HG02571 (cell line): Measurements from ENCODE around the gene CDC42SE2.
"Not testable (repeated sequence)": the region's sequence is repeated elsewhere in the genome, so short reads cannot be mapped to it uniquely, and the experiment has no call there.

Source experiments
- ATAC-seq: cut with Tn5 transposase; IDR thresholded peaks from one replicate; pipeline ENCODE4 v1.9.1; 2021; ENCODE audit warnings: mild to moderate bottlenecking, moderate library complexity; ENCODE audit not compliant: unreplicated experiment

The CDC42SE2 gene

GRCh38 chr5:131277447-131277846 is 13.6 kb downstream of the CDC42SE2 start:
- ATAC-seq: no peak

DNA sequence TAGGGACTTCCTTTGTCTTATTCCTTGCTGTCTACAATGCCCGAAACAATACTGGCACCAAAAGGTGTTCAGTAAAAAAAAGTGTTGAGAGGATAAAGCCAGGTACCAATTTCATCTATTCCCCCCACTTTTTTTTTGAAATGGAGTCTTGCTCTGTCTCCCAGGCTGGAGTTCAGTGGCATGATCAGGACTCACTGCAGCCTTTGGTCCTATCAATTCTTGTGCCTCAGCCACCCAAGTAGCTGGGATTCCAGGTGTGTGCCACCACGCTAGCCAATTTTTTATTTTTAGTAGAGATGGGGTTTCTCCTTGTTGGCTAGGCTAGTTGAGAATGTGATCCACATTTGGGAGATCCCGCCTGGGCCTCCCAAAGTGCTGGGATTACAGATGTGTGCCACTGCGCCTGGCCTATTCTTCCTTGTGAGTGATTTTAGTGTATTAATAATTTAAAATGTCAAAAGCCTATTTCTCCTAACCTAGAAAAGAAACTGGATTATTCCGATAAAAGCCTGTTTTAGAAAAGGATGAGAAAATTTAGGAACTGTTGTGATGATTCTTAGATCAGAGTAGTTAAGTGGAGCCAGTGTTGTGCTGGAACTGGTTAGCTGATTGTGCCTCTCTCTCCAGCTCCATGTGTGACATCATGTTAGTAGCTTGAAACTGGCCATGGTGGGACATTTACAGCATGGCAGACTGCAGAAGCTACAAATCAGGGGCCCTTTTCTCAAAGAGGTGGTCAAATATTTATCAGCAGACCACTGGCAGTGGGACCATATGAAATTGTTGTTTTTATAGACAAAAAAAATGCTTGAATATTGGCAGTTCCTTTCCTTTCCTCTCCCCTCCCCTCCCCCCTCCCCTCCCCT is 14.3 kb downstream of the CDC42SE2 start:
- ATAC-seq: no peak

DNA sequence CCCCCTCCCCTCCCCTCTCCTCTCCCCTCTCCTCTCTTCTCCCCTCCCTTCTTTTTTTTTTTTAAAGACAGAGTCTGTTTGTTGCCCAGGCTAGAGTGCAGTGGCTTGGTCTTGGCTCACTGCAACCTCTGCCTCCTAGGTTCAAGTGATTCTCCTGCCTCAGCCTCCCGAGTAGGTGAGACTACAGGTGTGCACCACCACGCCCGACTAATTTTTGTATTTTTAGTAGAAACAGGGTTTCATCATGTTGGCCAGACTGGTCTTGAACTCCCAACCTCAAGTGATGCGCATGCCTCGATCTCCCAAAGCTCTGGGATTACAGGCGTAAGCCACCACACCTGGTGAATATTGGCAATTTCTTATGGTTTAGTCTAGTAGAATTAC is 14.9 kb downstream of the CDC42SE2 start:
- ATAC-seq: not testable (repeated sequence)

DNA sequence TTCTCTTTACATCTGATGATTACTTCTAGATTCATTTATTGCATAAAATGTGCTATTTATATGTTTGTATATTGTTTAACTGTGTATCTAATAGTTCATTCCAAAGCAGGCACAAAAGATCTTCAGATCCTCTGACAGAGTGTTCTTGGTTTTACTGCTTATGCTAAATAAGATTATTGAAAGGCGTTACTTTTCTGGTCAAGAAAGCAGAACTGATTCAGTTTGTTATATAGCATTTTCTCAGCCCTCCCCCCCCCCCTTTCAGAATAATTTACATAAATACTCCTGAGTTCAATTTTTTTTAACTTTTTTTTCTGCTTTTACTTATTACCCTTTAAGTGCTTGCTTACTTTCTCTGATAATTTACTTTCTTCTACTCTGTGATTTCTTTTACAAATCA is 15.4 kb downstream of the CDC42SE2 start:
- no peak for ATAC-seq

GRCh38 chr5:131280417-131280816 is 16.6 kb downstream of the CDC42SE2 start:
- no peak for ATAC-seq

DNA sequence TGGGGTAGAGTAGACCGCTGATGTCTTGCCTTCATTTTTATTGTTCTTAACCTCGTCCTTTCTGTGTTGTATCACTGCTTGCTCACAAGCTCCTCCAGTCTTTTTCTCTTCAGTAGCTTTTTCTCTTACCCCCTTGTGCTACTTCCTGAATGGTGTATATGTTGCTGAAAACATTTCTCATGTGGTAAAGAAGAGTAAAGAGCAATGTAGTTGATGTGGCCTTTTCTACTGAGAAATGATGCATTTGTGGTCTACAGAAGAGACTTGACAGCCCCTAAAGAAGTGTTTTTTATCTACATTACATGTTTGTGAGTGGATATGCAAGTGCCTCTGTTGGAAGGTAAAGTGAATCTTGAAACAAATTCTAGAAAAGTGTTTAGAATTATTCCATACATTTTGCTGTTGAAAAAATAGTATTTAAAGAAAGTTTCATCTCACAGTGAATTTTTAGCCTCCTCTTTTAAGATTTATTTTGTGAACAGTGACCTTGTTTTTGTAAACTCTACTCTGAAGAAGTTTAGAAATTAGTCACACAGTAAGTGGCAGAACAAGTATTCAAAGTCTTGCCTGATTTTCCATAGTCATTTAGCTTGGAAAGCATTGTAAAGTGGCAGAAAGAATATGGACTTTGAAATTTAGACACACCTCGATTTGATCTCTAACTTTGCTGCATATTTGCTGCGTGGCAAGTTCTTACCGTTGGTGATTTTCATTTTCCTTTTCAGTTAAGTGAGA is 17.4 kb downstream of the CDC42SE2 start:
- ATAC-seq: no peak

DNA sequence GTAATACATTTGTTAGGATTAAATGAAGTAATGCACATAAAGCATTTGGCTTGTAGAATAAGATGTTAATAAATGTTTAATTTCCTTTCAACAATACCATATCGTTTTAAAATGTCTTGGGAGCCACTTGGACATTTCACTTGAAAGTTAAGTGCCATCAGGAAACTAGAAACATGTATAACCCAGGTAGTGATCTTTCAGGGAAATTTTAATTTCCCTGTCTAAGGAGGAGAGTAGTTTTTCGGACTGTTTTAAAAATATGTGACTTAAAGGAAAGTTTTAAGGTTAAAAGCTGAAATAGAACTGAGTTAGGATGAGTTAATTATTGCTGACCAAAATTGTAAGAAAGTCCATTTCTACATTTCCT is 18.0 kb downstream of the CDC42SE2 start:
- no peak for ATAC-seq

- no peak for ATAC-seq
Measured at GRCh38 chr5:131282235-131282634, 18.4 kb downstream of the CDC42SE2 start.

- no peak for ATAC-seq
Measured at GRCh38 chr5:131285703-131286399, 22.0 kb downstream of the CDC42SE2 start.

GRCh38 chr5:131286400-131286715 is 22.5 kb downstream of the CDC42SE2 start:
- no peak for ATAC-seq

GRCh38 chr5:131288328-131288727 is 24.5 kb downstream of the CDC42SE2 start:
- ATAC-seq: no peak

DNA sequence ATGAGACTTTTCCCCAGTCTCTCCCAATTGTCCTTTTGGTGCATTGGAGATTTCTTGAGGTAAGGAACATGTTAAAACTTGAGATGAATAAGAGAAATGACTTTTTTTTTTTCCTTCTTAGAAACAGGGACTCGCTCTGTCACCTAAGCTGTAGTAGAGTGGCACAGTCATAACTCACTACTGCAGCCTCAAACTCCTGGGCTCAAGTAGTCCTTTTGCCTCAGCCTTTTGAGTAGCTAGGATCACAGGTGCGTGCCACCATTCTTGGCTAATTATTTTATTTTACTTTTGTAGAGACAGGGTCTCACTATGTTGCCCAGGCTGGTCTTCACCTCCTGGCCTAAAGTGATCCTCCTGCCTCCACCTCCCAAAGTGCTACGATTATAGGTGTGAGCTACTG is 25.9 kb downstream of the CDC42SE2 start:
- ATAC-seq: peak; percentile 49

DNA sequence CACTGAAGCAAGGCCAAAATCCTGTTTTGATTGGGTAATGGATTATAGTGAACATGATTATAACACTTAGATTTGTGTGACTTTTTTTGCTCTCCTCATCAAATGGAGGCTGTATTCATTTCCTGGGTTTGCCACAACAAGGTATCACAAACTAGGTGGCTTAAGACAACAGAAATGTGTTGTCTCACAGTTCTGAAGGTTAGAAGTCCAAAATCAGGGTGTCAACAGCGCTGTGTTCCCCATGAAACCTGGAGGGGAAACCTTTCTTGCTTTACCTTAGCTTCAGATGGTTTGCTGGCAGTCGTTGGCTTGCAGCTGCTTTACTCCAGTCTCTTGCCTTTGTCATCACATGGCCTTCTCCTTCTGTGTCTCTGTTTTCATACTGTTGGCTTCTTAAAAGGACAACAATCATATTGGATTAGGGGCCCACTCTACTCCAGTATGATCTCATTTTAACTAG is 32.4 kb downstream of the CDC42SE2 start:
- ATAC-seq: no peak

DNA sequence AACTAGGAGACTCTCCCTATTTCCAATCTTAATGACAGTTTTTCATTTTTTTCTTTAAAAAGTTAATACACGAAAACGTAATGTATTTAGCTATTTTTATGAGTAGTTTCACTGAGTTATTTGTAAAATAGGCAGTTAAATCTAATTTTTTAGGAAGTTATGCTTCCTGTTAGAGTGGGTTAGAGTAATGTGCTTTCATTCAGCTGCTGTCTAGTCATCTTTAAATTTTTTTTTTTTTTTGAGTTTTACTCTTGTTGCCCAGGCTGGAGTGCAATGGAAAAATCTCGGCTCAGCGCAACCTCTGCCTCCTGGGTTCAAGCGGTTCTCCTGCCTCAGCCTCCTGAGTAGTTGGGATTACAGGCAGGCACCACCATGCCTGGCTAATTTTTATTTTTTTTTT is 34.0 kb downstream of the CDC42SE2 start:
- ATAC-seq: no peak

DNA sequence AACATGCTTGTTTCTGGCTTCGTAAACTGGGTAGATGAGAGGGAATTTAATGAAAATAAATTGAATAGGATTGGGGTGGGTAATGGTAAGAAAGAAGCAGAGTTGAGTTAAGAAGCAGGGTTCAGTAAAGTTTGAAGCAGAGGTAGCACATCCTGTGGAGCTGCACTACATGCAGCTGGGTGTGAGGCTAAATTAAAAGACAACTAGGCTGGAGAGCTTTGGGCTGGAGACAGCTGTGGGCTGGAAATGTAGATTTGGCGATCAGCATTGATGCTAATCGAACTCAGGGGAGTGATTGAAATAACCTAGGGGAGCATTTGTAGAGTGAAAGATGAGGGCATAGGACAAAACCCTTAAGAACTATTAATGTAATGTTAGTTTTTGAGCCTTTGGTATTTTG is 35.6 kb downstream of the CDC42SE2 start:
- no peak for ATAC-seq

DNA sequence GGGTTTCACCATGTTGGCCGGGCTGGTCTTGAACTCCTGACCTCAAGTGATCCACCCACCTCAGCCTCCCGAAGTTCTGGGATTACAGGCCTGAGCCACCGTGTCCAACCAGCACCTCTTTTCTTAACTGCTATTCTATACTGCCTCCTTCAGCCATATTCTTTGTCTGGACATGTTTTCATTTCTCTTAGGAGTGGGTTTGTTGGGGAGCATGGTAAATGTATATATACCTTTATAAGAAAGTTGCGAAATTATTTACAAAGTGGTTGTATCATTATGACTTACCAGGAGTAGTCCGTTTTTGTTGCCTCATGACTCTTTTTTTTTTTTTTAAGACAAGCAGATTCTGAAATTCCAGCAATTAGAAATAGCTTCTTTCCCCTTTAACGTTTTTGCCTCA is 38.7 kb downstream of the CDC42SE2 start:
- no peak for ATAC-seq

- no peak for ATAC-seq
Measured at GRCh38 chr5:131303537-131303936, 39.7 kb downstream of the CDC42SE2 start.

DNA sequence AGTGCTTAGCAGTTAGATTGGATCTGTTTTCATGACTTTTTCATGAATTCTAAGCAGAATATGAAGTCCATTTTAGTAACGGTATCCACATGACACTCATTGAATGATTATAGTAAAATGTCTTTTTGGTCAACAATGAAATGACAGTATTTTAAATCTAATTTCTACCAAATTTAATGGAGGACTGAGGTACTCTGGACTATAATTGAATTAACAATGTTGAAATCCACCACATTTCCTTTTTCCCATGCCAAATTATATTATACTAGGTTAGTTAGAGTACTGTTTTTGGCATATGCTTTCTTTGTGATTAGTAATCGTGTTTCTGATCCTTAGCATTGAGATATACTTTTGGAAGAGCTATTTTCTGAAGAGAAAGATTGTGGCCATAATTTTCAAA is 40.6 kb downstream of the CDC42SE2 start:
- no peak for ATAC-seq

DNA sequence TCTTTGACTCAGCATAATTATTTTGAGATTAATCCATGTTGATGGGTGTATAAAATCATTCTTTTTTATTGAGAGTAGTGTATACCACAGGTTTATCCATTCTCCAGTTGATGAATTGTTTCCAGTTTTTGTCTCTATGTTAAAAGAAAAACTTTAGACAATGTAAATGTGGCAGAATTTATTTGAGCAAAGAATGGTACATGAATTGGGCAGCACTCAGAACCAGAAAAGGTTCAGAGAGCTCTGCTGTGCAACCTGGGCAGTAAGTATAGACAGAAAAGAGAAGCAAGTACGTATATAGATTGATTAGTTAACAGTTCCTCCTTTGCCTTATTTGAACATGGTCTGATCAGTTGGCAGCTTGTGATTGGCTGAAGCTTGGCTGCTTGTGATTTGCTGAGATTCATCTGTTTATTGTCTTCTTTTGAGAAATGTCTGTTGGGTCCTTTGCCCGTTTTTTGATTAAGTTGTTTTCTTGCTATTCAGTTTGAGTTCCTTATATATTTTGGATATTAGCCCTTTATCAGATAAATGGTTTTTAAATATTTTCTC is 41.4 kb downstream of the CDC42SE2 start:
- ATAC-seq: no peak

DNA sequence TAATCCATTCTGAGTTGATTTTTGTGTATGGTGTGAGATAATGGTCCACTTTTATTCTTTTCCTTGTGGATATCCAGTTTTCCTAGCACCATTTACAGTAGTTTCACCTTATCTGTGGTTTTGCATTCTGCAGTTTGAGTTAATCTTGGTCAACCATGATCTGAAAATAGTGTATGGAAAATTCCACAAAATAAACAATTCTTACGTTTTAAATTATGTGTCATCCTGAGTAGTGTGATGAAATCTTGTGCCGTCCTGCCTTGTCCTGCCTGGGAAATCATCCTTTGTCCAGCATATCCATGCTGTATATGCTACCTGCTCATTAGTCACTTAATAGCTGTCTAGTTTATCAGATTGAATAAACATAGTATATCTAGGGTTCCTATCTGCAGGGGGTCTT is 42.1 kb downstream of the CDC42SE2 start:
- ATAC-seq: no peak

DNA sequence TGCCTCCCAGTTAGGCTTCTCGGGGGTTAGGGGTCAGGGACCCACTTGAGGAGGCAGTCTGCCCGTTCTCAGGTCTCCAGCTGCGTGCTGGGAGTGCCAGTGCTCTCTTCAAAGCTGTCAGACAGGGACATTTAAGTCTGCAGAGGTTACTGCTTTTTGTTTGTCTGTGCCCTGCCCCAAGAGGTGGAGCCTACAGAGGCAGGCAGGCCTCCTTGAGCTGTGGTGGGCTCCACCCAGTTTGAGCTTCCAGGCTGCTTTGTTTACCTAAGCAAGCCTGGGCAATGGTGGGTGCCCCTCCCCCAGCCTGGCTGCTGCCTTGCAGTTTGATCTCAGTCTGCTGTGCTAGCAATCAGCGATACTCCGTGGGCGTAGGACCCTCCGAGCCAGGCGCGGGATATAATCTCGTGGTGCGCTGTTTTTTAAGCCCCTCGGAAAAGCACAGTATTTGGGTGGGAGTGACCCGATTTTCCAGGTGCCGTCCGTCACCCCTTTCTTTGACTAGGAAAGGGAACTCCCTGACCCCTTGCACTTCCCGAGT is 48.5 kb downstream of the CDC42SE2 start:
- ATAC-seq: not testable (repeated sequence)
